ENCODE results near the gene ATAT1.

The ATAT1 gene

DNA sequence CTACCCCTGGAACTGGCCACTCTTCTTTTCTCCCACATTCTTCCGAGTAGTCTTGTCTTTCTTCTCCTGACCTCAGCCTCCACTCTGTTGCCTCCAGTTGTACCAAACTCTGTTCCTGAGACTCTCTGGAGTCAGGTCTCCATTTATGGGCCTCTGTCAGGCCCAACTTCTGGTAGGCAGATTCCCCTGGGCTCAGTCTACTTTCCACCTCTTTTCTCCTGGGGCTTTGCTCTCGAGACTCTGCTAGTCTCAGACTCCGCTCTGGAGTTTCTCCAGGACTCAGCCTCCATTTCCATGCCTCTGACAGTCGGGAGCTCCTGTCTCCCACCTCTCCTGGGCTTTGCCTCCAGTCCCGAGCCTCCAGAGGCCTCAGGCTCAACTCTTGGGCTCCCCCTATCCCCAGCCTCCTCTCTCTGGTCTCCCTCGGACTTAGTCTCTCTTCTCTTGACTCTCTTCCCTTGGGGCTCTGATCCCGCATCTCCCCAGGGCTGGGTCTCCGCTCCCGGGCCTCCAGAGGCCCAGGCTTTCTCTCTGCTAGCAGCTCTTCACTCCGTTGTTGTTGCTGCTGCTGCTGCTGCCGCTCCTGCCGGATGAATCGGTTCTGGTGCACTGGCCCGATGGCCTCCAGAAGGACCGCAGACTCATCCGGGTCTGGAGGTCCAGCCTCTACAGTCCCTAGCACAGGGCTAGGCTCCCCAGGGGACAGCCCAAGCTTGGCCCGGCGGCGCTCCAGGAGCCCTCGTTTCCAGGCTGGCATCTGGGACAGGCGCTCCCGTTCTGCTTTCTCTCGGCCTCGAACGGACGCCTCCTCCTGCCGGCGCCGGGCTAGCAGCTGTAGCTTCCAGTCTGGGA is 58.7 kb downstream of the ATAT1 start:
- DNase-seq: no peak

DNA sequence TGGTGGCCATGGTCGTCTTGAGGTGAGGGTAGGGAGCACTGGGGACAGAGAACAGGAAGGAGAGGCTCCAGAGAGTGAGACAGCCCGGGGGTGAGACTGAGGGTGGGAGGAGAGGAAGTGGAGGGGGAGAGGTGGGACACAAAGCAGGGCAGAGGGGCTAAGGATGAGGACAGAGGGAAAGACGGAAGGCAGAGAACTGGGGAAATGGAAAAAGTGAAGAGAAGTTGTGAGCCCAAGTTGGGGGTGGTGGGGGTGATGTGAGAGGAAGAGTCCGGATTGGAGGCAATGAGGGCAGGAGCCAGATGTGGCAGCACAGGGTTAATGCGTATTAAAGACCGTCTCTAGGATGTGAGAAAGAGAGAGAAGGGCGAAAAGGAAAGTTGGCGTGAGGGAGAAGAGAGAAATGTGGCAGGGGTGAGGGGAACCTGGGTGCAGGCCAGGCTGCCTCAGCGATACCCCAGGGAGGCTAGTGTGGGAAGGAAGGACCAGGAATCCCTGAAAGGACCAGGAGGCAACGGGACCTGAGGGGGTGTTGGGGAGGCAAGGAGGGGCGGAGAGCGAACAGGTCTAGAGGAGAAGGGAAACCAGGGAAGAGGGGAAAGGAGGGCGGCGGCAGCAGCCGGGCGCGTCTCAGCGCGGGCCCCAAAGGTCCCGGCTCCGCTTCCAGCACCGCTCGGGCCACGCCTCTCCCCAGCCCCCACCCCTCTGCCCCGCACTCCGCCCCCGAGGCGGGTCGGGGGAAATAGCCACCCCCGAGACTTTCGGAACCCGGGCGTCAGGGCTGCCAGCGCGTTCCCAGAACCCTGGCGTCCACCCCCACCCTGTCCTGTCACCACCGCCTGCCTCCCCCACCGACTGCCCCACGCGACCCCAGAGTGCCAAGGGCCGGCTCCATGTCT is 59.6 kb downstream of the ATAT1 start, which contains the start of gene PPP1R18:
TSS of gene PPP1R18 (minus strand) at position 637 of the 899 bp plus-strand sequence. CDS start at position 10, 627 bp downstream.
- DNase-seq: peak; percentile 78 to 82

DNA sequence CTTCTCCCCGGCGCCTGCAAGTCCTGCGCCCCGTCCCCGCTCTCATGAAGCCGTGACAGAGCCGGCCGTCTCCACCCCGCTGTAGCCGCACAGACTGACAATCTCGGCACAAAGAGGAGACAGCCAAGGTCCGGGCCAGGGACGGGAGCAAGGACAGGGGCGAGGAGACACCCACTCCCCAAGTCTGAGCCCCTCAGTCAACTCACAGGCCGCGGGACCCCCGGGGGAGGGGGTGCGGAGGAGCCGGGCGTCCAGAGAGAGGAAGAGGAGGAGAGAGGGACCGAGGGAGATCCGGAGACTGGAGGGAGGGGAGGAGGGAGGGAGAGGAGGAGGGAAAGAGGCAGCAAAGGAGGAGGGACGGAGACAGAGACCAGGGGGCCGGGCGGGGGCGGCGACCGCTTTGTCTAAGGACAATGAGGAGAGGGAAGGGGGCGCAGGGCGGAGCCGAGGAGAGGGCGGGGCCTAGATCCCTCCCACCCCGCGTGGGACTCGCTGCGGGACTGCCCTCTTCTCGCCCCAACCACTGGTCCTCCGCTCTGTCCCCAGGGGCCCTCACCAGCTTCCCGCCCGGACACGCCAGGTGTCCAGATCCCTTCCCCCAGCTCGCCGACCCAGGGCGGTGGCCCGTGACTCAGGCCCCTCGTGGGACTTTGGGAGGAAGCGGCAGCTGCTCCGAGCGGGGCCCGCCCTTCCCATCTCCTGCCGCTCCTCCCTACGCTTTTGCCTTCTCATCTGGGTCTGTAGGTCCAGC is 60.4 kb downstream of the ATAT1 start:
- DNase-seq: peak; percentile 78

DNA sequence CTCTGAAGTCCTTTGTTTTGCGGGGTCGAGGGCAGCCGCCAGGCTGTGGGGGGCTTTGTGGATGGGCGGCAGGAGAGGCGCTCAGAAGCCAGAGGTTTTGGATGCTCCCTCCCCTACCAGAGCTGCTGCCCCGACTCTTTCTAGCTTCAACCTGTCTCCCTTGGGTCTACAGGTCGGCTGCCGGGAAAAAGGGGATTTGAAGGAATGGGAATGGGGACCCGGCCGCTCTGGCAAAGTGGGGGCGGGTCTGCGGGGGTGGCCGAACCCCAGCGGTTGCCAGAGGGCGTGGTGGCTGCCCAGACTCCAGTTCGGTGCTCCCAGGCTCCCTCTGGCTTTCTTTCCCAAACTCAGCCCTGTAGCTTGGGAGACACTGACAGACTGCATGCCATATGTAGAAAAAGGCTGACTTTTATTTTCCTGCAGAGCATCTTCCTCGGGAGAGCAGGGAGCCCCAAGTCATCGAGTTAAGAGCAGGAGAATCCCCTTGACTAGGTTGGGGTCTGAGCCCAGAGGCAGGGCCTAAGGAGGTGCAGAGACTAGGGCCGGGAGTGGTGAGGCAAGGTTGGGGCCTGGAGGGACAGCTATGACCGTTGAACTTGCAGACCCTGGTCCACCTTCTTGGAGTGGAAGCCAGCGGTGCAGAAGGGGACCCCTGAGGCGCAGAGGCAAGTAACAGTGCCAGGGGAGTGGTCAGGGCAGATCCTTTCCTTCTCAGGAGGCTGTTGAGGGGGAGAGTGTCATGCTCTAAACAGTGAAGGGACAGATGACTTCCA is 61.2 kb downstream of the ATAT1 start:
- DNase-seq: no peak

DNA sequence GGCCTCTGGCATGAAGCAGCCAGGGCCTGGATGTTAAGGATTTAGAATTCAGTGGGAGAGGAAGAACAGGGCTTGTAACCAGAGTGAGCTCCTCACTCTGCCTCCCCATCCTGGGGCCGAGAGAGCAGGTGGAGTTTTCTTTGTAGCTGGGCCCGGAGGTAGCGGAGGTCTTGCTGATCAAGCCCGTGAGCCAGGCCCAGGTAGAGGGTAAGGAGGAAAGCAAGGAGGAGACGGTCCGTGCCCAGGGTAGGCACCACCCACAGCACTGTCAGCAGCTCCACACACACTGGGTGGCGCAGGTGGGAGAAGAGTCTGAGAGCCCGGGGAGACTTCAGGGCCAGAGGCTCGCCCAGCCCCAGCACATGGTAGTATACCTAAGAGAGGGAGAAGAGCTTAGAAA is 61.9 kb downstream of the ATAT1 start:
- no peak for DNase-seq

DNA sequence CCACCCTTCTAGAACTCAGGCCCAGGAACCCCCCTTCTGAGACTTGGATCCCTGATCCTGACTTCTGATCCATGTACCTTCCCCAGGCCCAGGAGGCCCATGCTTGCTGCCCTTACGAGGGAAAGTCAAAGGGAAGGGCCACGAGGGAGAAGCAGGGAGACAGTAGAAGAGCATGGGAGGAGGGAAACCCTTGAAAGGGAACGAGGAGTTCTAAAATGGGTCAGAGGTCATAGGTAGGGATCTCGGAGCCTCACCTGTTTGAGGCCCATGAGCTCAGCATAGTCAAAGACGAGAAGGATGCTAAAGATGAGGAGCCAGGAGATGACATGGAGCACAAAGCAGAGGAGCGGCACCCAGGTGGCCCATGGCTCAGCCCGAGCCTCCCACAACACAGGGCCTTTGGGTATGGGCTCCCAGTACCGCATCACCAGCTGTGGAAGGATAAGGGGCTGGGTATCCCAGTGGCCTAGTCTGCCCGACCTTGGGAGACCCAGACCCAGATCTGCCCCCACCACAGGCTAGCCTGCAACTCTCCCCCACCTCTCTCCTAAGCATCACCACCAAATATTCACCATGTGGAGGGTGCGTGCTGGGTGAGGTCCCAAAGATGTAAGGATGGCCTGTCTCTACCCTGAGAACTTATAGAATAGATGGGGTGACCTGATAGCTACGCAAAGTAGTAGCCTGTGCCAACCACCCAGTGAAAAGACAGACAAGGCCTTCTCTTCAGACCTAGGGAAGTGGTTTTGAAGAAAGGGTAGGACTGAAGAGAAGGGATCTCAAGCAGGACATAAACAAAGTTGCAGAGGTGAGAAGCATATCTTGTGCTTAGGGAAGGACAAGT is 62.6 kb downstream of the ATAT1 start:
- DNase-seq: no peak

DNA sequence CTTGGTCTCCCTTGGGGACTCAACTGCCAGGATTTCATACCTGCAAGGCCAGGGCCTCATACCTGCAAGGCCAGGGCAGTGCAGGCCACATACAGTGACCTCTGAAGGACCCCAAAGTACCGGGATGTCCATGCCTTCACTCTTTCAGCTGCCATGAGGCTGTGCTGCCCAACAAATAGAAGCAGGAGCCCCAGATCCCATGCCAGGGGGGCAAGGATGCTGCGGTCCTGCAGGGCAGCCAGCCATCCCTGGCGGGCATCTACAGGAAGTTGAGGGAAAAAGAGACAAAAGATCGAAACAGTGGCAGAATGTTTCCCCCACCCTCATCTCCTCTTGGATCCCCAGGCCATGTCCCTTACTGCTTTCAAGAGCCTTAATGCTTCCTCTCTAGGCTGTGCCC is 63.3 kb downstream of the ATAT1 start:
- no peak for DNase-seq

DNA sequence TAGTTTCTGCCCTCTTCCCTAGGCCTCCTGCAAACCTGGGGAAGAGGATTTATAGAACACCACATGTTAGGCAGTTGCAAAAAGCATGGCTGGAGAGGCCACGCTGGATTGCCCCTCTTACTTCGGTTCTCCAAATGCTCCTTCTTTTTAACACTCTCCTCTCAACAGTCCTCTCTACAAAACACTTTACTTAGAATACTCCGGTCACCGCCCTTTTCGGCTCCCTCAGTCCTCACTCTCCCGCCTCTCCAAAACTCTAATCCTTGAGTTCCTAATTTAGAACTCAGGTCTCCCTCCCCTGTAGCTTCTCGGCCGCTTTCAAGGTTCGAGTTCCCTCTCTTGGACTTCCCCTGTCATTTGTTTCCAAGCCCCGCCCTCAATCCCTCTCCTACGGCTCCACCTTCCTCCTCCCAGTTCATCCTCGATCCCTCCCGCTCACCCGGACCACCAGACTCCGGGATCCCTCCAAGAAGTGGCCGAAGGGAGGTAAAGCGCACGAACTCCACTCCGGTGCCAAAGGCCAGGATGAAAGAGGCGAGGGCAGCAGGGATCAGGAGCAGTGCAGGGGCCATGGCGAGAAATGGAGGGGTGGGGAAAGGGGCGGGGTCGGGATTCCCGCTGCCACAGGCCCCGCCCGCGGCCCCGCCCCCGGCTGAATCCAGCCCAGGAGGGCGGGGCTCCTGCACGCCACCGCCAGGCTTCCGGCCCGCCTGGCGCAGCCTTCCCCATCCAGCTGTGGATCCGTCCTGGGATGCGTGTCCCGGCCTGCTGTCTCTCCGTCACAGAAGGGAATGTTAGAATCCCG is 63.9 kb downstream of the ATAT1 start, which contains the start of gene NRM:
TSS of gene NRM (minus strand) at position 582 of the 805 bp plus-strand sequence. CDS start at position 572, 10 bp downstream.
- DNase-seq: peak; percentile 79 to 85

DNA sequence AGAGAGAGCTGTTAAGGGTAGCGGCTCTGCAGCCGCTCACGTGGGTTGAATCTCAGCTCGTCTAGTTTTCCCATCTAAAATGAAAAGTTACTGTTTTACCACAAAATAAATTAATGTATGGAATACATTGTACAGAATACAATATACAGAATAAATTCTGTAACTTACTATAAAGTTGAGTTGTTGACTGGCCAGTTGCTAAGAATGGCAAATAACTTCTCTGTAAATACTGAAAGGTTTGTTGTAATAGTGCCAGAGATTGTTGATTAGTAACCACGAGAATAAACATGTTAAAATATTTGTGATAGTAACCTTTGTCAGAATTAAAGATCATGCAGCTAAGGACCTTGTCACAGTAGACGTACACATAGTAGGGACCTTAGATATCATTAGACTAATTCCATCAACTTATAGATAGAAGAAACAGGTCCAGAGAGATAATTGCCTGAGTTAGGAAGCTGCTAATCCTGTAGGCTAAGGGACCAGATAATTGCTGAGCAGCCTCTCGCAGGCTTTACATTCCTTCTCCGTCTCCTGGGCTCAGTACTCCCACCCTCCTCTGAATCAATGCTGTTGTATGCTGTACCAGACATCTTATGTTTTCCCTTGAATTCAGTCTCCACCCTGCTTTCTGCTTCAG is 64.7 kb downstream of the ATAT1 start:
- no peak for DNase-seq
